Activated CD4-positive, alpha-beta T cell treated with anti-CD3 and anti-CD28 coated beads, Interleukin-2, amount 10 ng/mL, durations not matched to agents 7 days and 5 days (primary cell): Measurements from ENCODE around the gene NAGK. TPM values are rescaled to one million over a fixed set of nuclear protein-coding genes. Genes with fewer than 3 reads are reported as not detected.
"Not testable (repeated sequence)": the region's sequence is repeated elsewhere in the genome, so short reads cannot be mapped to it uniquely, and the experiment has no call there.

Experiments
- CTCF ChIA-PET: fragments of 350-600 bp; sonication (Branson Sonifier 250); formaldehyde crosslinking; loops from one replicate; lab custom pipeline; 2021; ENCODE audit warnings: antibody characterized with exemption; lab: Charles Lee
- POLR2A ChIA-PET: fragments of 350-600 bp; sonication (Branson Sonifier 250); formaldehyde crosslinking; loops from one replicate; lab custom pipeline; 2021; ENCODE audit warnings: antibody characterized with exemption; lab: Charles Lee
- DNase-seq: peaks from one replicate; pipeline ENCODE4 v3.0.0-alpha.2; 2020
- H3K27ac Mint-ChIP-seq: one replicate; pipeline ENCODE4 v1.8.0; 2021; ENCODE audit warnings: mild to moderate bottlenecking, moderate library complexity, mixed read lengths
- H3K27me3 Mint-ChIP-seq: one replicate; pipeline ENCODE4 v1.8.0; 2021; ENCODE audit warnings: mixed read lengths
- H3K36me3 Mint-ChIP-seq: one replicate; pipeline ENCODE4 v1.8.0; 2021; ENCODE audit warnings: low read depth, mixed read lengths
- H3K4me1 Mint-ChIP-seq: one replicate; pipeline ENCODE4 v1.8.0; 2021; ENCODE audit warnings: mixed read lengths
- H3K4me3 Mint-ChIP-seq: one replicate; pipeline ENCODE4 v1.8.0; 2021; ENCODE audit warnings: mild to moderate bottlenecking, moderate library complexity, mixed read lengths
- H3K9me3 Mint-ChIP-seq: one replicate; pipeline ENCODE4 v1.8.0; 2021; ENCODE audit warnings: mixed read lengths
- total RNA-seq, 2 experiments: library from RNA; stranded (reverse); gene quantifications; one replicate each; pipeline ENCODE4 v1.2.3, GENCODE V29; 2021

Gene NAGK
- total RNA-seq = 10 to 100 TPM; 81.1 to 83.6 TPM

DNA sequence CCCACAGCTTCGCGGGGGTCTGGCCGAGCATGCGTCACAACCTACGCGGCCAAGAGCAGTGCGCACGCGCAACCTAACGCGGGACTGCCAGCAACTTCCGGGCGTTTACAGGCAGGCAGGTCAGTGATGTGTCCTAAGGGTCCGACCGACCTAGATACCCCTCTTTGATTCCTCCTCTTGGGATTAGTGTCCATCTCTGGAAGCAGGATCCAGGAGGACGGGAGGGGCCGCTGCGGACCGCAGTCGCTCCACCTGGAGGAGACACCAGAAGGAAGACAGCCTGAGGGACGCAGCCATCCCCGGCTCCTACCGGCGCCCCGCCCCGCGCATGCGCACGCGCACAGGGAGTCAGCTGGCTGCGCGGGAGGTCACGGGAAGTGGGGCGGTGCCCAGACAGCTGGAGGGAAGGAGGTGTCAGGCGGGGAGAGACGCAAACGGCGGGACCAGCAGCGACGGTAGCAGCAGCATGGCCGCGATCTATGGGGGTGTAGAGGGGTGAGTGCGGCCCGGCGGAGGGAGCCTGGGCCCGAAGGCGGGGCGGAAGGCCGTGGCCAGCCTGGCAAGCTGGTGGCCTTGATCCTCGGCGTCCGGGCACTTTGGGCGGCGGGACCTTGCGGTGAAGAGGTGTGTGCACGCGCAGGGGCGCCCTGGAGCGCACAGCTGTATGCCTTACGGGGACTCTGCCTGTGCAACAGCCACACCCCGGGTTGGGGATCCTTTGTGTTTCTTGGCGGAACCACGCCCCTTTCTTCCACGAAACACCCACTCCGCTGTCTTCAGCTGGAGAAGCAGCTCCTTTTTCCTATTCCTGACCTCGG is at the start of gene NAGK:
Gene NAGK (plus strand): TSS at position 431 of the 818 bp plus-strand sequence. CDS start 36 bp downstream, at position 467.
- H3K27ac Mint-ChIP-seq = peak within 1 kb of the TSS; percentile 95
- H3K4me3 Mint-ChIP-seq = peak within 1 kb of the TSS; percentile 88
- H3K36me3 Mint-ChIP-seq = peaks cover 23% of the 10 kb centered on the region
- peaks cover 52% of the 10 kb centered on the region for H3K4me1 Mint-ChIP-seq
- CTCF ChIA-PET = interaction anchor here (1.2 to 1.4 kb wide), 3 partner anchors 79 to 84 kb away, joined by 3 to 5 read pairs (median 3); no protein-coding TSS in a partner anchor
- H3K27me3 Mint-ChIP-seq = no peaks in the 10 kb centered on the region
- H3K9me3 Mint-ChIP-seq = no peaks in the 10 kb centered on the region
- POLR2A ChIA-PET = interaction anchor here (0.6 to 1.5 kb wide), 3 partner anchors 62 to 73 kb away, joined by 3 to 6 read pairs (median 3); partner anchors contain the start of gene MPHOSPH10
- DNase-seq = peak; percentile 97

DNA sequence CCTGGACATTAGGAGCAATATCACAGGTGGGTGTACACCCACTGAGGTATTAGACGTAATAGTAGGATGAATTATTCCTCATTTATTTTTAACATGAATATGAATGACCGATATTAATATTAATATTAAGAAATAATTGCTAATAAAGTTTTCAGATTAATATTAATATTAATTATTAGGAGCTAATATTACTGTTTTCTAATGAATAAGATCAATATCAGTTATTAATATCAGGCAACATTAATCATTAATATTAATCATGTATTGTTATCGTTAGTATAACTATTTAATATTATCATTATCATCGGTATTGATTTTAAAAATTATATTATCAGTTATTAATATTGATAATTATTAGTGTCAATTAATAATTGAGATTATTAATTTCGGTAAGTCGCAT is 48.5 kb upstream of the NAGK start:
- H3K4me1 Mint-ChIP-seq, H3K4me3 Mint-ChIP-seq, H3K27ac Mint-ChIP-seq, H3K9me3 Mint-ChIP-seq, DNase-seq, H3K36me3 Mint-ChIP-seq, H3K27me3 Mint-ChIP-seq, POLR2A ChIA-PET: not testable (repeated sequence)
- CTCF ChIA-PET = interaction anchor here (1.5 kb wide), 1 partner anchor 312 kb away, joined by 3 read pairs; the partner anchor contains the start of gene ZNF638

DNA sequence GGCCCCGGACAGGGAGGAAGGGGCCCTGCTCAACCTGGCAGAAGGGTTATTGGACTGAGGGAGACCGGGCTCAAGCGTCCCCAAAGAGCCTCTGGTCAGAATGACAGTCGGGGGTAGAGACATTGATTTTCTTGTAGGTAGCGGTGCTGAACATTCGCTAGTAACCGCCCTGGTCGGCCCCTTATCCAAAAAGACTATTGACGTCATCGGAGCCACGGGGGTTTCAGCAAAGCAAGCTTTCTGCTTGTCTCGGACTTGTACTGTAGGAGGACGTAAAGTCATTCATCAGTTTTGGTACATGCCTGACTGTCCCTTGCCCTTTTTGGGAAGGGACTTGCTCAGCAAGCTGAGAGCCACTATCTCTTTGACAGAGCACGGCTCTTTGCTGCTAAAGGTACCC is 47.1 kb upstream of the NAGK start:
- H3K4me3 Mint-ChIP-seq, H3K27ac Mint-ChIP-seq, H3K27me3 Mint-ChIP-seq, H3K9me3 Mint-ChIP-seq, H3K4me1 Mint-ChIP-seq, DNase-seq, H3K36me3 Mint-ChIP-seq: not testable (repeated sequence)
- ChIA-PET CTCF (interaction anchor here (1.5 kb wide), 1 partner anchor 310 kb away, joined by 3 read pairs; the partner anchor contains the start of gene ZNF638), POLR2A (interaction anchor here (0.6 kb wide), 1 partner anchor 164 kb away, joined by 4 read pairs; no protein-coding TSS in a partner anchor)

DNA sequence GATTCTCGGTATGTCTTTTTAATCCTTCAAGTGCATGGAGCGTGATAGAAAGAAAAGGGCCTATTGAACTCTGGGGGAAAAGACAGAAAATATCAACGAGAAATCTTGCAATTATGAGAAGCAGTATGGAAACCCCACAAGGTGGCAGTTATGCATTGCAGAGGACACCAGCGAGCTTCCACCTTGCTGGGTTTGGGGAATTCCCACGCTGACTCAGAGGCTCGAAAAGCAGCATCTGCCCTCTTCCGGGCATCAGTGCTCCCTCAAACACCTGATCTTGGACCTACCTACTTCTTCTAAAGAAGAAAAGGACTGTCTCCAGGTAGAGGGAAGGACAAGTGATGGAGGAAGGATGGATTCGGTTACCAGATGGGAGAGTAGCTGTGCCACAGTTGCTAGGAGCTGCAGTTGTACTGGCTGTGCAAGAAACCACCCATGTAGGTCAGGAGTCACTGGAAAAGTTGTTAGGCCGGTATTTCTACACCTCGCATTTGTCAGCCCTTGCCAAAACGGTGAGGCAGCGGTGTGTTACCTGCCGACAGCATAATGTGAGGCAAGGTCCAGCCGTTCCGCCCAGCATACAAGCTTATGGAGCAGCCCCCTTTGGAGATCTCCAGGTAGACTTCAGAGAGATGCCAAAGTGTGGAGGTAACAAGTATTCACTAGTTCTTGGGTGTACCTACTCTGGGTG is 44.8 kb upstream of the NAGK start:
- POLR2A ChIA-PET, CTCF ChIA-PET, H3K4me1 Mint-ChIP-seq, H3K36me3 Mint-ChIP-seq, H3K27me3 Mint-ChIP-seq, H3K4me3 Mint-ChIP-seq, H3K9me3 Mint-ChIP-seq, H3K27ac Mint-ChIP-seq: not testable (repeated sequence)
- peak; percentile 60 for DNase-seq

DNA sequence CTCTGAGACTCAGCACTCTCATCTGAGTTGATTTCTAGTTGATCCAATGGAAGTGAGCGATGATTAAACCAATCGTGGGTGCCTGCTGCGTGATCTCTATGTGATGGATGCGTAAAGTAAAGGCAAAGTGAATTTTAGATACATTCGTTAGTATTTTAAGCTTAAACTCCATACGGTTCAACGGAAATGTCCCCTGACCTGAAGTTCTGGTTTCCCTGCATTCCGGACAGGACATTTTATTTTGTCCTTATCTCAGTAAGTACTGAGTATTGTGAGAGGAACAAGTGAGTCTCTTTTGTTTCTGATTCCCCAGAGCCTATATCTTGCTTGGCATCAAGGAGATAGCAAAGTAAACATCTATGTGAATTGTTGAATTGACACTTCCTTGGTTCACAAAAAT is 32.2 kb upstream of the NAGK start:
- H3K4me3 Mint-ChIP-seq, H3K27ac Mint-ChIP-seq, H3K9me3 Mint-ChIP-seq, H3K4me1 Mint-ChIP-seq, DNase-seq, H3K27me3 Mint-ChIP-seq, CTCF ChIA-PET, POLR2A ChIA-PET, H3K36me3 Mint-ChIP-seq: not testable (repeated sequence)

DNA sequence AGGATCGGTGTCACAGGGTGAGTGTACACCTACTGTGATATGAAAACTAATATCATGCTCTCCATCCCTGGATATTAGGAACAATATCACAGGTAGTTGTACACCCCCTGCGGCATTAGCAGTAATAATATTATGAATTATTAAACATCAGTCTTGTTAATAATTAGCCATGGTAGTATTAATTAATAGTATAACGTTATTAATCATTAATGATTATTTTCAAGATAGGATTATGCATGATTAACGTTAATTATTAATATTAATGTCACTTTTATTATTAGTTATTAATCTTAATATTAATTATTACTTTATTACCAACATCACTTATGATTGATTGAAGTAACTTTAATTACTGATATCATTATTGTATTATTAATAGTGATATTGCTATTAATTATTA is 26.2 kb upstream of the NAGK start:
- no peaks in the 10 kb centered on the region for H3K4me1 Mint-ChIP-seq
- no peaks in the 10 kb centered on the region for H3K9me3 Mint-ChIP-seq
- no peak overlapping the region for H3K27ac Mint-ChIP-seq
- no peaks in the 10 kb centered on the region for H3K36me3 Mint-ChIP-seq
- no peaks in the 10 kb centered on the region for H3K27me3 Mint-ChIP-seq
- DNase-seq = no peak
- no peak overlapping the region for H3K4me3 Mint-ChIP-seq
- ChIA-PET POLR2A (no interaction called here), CTCF (no interaction called here)

DNA sequence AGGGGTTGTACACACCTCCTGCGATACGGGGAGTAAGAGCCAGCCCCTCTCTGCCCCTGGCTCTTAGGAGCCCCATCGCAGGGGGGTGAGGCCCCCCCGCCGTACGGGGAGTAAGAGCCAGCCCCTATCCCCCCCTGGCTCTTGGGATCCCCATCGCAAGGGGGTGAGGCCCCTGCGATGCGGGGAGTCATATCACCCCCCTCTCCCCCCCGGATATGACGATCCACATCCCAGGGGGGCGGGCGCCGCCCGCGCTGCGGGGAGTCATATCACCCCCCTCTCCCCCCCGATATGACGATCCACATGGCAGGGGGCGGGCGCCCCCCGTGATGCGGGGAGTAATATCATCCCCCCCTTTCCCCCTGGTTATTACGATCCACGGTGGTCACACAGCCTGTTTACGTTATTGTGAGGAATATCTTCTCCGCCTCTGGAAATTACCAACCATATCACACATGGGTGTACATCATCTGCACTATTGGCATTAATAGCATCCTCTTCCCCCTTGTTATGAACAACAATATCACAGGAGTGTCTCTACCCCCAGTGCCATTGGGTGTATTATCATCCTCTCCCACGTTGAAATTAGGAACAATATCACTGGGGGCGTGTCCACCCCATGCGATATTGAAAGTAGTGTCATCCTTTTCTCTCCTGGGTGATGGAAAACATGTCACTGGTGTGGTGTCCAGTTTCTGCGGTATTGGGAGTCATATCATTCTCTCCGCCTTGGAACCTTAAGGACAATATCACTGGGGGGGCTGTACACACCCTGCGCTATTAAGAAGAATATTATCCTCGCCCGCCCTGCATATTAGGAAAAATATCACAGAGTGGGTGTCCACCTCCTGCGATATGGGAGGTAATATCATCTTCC is 24.7 kb upstream of the NAGK start:
- Mint-ChIP-seq H3K9me3 (no peaks in the 10 kb centered on the region), H3K4me1 (no peaks in the 10 kb centered on the region), H3K27ac (no peak overlapping the region), H3K36me3 (no peaks in the 10 kb centered on the region), H3K27me3 (no peaks in the 10 kb centered on the region), H3K4me3 (no peak overlapping the region)
- DNase-seq = peak; percentile 26
- CTCF ChIA-PET = no interaction called here
- POLR2A ChIA-PET = no interaction called here

DNA sequence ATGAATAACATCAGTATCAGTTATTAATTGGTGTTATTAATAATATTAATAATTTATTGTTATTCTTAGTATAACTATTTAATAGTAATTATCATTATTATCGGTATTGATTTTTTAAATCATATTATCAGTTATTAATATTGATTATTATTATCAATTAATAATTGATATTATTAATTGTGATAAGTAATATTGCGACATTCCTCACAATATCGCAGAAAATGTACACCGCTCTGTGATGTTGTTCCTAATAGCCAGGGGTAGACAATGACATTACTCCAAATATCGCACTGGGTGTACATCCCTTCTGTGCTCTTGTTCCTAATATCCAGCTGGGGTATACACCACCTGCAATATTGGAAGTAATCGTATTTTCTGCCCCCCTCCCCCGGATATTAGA is 23.3 kb upstream of the NAGK start:
- no peak for DNase-seq
- H3K4me1 Mint-ChIP-seq = no peaks in the 10 kb centered on the region
- CTCF ChIA-PET = no interaction called here
- no peak overlapping the region for H3K4me3 Mint-ChIP-seq
- POLR2A ChIA-PET = no interaction called here
- no peaks in the 10 kb centered on the region for H3K9me3 Mint-ChIP-seq
- H3K36me3 Mint-ChIP-seq = no peaks in the 10 kb centered on the region
- H3K27me3 Mint-ChIP-seq = no peaks in the 10 kb centered on the region
- H3K27ac Mint-ChIP-seq = no peak overlapping the region

DNA sequence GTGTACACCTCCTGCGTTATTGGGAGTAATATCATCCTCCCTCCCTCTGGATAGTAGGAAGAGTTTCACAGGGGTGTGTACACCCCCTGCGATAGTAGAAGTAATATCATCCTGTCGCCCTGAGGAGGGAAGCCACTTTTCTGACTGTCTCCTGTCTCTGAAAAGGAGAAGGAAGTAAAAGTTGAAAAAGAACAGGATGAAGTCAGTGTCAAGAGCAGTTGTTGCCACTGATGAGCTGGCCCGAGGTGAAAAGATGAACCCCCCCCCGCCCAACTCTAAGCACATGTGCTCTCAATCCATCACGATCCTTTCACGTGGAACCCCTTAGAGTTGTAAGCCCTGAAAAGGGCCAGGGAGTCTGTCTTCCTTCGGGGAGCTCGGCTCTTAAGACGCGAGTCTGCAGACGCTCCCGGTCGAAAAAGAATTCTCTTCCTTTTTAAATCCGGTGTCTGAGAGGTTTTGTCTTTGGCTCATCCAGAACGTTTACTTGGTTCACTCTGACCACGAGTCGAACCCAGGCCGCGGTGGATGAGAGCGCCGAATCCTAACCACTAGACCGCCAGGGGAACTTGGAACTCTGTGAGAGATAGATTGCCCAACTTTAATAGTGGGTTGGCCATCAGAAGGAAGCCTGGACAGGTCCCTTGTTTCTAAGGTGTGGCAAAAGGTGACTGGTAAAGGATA is 22.4 kb upstream of the NAGK start:
- ChIA-PET POLR2A (no interaction called here), CTCF (no interaction called here)
- H3K4me3 Mint-ChIP-seq = no peak overlapping the region
- no peaks in the 10 kb centered on the region for H3K9me3 Mint-ChIP-seq
- no peaks in the 10 kb centered on the region for H3K27me3 Mint-ChIP-seq
- DNase-seq = no peak
- no peaks in the 10 kb centered on the region for H3K36me3 Mint-ChIP-seq
- no peak overlapping the region for H3K27ac Mint-ChIP-seq
- H3K4me1 Mint-ChIP-seq = no peaks in the 10 kb centered on the region

DNA sequence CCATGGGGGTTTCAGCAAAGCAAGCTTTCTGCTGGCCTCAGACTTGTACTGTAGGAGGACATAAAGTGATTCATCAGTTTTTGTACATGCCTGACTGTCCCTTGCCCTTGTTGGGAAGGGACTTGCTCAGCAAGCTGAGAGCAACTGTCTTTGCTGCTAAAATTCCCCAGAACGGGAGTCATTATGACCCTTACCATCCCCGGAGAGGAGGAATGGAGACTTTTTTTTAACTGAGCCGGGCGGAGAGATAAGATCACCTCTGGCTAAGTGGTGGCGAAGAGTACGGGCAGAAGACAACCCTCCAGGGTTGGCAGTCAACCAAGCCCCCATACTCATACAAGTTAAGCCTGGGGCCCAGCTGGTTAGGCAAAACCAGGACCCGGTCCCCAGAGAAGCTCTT is 20.4 kb upstream of the NAGK start:
- H3K9me3 Mint-ChIP-seq = no peaks in the 10 kb centered on the region
- no peaks in the 10 kb centered on the region for H3K4me1 Mint-ChIP-seq
- no peak overlapping the region for H3K27ac Mint-ChIP-seq
- ChIA-PET CTCF (no interaction called here), POLR2A (no interaction called here)
- H3K4me3 Mint-ChIP-seq = no peak overlapping the region
- DNase-seq = no peak
- no peaks in the 10 kb centered on the region for H3K27me3 Mint-ChIP-seq
- no peaks in the 10 kb centered on the region for H3K36me3 Mint-ChIP-seq

DNA sequence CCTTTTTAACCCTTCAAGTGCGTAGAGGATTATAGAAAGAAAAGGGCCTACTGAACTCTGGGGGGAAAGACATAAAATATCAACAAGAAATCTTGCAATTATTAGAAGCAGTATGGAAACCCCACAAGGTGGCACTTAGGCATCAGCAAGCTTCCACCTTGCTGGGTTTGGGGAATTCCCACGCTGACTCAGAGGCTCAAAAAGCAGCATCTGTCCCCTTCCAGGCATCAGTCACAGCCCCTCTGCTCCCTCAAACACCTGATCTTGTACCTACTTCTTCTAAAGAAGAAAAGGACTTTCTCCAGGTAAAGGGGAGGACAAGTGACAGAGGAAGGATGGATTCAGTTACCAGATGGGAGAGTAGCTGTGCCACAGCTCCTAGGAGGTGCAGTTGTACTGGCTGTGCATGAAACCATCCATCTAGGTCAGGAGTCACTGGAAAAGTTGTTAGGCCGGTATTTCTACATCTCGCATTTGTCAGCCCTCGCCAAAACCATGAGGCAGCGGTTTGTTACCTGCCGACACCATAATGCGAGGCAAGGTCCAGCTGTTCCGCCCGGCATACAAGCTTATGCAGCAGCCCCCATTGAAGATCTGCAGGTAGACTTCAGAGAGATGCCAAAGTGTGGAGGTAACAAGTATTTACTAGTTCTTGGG is 18.6 kb upstream of the NAGK start:
- H3K36me3 Mint-ChIP-seq, H3K9me3 Mint-ChIP-seq, DNase-seq, H3K27ac Mint-ChIP-seq, CTCF ChIA-PET, H3K27me3 Mint-ChIP-seq, H3K4me3 Mint-ChIP-seq, H3K4me1 Mint-ChIP-seq, POLR2A ChIA-PET: not testable (repeated sequence)

DNA sequence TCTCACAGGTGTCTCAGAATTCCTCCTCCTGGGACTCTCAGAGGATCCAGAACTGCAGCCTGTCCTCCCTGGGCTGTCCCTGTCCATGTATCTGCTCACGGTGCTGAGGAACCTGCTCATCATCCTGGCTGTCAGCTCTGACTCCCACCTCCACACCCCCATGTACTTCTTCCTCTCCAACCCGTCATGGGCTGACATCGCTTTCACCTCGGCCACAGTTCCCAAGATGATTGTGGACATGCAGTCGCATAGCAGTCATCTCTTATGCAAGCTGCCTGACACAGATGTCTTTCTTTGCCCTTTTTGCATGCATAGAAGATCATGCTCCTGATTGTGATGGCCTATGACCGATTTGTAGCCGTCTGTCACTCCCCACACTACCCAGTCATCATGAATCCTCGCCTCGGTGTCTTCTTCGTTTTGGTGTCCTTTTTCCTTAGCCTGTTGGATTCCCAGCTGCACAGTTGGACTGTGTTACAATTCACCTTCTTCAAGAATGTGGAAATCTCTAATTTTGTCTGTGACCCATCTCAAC is 13.2 kb upstream of the NAGK start:
- H3K27ac Mint-ChIP-seq, H3K9me3 Mint-ChIP-seq, H3K36me3 Mint-ChIP-seq, H3K4me1 Mint-ChIP-seq, H3K27me3 Mint-ChIP-seq, DNase-seq, POLR2A ChIA-PET, CTCF ChIA-PET, H3K4me3 Mint-ChIP-seq: not testable (repeated sequence)
